NAMALWA (cell line): Measurements from ENCODE around the gene MED13L.
"Not testable (repeated sequence)": the region's sequence is repeated elsewhere in the genome, so short reads cannot be mapped to it uniquely, and the experiment has no call there.

Experiments
- DNase-seq: peaks from one replicate; pipeline ENCODE4 v3.0.0-alpha.2; 2015; ENCODE audit warnings: low spot score

Gene MED13L

GRCh38 chr12:116009805-116010204, 267.7 kb downstream of the MED13L start:
- peak; percentile 5 for DNase-seq

GRCh38 chr12:116006141-116006540, 271.4 kb downstream of the MED13L start:
- DNase-seq, result no peak

DNA sequence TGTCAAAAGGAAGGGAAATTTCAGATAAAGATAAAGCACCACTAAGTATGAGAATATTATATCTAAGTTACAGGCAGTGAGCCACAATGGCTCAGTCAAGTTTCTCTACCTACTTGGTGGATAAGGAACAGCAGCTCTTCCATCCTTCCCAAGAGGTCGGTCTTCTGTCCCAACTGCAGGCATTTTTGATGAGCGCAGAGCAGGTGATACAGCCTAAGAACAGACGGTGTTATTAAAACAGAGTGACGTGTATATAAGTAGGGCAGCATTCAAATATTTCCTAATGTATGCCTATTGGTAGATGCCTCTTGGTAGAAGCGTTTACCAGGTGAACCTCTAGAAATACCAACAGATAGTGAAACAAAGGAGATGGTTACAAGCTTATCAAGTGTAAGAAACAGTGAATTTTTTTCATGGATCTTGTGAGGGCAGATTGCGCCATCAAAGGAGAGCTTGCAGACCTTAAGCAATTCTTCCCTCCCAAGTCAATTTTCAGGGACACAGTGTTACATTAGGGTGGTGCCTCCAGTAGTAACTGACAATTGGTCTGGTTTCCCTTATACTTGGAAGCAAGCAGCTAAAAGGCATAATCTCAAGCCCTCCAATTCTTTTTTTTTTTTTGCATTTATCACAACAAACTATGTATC, 274.5 kb downstream of the MED13L start:
- no peak for DNase-seq

- DNase-seq, result no peak
Measured at GRCh38 chr12:116000252-116000651, 277.2 kb downstream of the MED13L start.

GRCh38 chr12:115999582-115999981, 277.9 kb downstream of the MED13L start:
- DNase-seq, result no peak

- DNase-seq, result no peak
Measured at GRCh38 chr12:115998794-115999478, 278.6 kb downstream of the MED13L start.

- DNase-seq, result peak; percentile 66
Measured at GRCh38 chr12:115998119-115998633, 279.3 kb downstream of the MED13L start.

DNA sequence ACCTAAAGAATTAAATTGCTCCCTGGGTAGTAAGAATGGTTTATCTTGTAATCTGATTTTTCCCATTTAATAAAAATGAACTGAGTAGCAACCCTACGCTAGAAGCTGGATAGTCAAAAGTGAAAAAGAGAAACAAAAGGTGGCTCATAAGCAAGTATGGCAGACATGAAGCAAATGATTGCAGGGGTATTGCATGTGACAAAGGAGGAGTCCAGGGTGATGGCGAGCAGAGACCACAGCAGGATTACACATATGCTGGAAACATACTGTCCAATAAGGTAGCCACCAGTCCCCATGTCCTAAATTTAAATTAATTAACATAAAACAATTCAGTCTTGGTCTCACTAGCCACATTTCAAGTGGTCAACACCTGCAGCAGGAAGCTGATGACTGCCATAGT, 283.8 kb downstream of the MED13L start:
- DNase-seq, result no peak

DNA sequence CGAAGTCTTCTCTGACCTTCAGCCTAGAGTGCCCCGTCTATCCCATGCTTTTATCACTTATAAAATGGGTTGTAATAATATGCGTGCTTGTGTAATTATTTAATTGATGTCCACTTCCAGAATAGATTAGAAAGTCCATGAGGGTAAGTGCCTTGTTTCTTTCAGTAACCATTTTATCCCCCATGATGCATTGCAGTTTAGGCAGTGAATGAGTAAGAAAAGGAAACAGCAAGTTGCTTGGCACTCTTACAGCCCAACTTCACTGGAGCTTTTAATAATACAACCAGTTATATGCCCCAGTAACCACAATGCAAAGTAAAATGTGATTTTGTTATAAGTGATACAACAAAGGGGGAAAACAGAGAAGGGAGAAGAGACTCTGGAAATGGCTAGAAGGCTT, 287.3 kb downstream of the MED13L start:
- DNase-seq, result no peak

DNA sequence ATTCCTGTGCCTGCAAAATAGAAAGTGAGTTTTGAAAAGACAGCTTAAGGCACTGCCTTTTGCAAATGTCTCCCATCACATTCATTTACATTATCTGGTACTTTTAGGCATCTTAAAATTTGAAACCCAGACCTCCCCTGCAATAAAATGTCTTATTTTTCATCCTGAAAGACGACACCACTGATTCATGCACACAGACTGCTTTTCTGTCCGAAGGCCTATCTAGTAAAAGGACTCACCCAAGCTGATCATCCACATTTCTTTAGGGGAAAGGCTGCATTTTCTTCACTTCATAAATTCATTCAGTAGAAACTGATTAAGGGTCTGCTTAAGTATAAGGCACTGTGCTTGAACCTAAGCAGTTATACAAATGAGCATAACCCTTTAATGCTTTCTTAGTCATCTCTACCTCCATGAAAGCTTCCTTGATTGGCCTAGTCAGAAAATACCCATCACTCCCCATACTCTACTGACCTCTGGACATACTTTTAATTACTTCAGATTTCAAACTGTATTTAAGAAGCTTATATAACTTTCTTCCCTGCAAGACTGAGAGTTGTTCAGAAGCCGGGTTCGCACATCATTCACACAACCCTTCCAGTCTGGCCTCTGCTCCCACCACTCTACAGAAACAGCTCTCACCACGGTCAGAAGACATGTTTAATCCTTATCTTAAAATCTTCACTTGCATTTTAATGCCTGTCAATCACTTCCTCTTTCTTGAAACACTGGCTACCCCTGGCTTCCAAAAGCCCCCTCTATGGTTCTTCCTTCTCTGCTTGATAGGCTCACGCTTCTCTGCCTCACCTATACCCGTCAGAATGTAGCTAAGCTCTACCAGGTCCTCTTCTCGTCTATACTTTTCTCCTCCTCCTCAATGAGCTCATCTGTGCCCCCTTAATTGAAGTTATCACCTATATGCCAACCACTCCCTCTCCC, 288.6 kb downstream of the MED13L start:
- no peak for DNase-seq

- DNase-seq, result no peak
Measured at GRCh38 chr12:115988212-115988611, 289.3 kb downstream of the MED13L start.

DNA sequence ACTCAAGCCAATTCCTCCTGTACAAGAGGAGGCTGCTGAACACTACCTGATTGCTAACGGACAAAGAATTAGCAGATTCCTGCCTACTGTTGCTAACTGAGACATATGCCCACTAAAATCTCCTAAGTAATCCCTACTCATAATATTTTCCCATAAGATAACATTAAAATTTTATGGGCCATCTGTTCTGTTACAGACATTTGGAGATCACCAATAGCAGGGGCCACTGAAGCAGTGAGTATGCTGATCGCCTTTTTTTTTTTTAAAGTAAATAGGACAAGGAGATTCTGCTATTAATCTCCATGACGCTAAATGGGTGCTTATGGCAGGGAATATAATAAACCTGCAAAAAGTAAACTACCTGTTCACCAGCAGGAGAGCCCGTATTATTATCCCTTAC, 292.9 kb downstream of the MED13L start:
- DNase-seq, result no peak

DNA sequence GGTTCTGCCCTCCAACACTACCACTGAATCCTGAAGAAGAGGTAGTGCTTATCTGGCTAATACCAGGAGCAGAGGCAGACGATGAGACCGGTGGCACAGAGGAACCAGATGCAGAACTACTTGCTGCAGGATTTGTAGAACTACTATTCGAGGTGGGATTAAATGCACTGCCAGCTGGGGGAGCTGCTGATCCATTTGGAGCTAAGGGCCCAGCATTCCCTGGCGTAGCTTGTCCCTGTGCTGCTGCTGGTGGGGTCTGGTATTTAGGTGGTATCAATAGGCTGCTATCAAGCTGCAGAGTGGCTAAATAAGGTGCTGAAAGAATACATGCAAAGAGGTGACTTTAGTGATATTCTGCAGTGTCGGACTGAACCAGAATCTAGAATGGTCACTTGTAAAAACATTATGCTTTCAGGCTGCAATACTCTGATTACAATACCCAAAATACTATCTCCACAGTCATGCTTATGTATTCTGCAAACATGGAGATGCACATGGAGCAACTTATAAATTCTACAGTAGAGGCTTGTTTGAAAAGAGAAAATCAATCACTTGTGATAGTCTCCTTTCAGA, 294.2 kb downstream of the MED13L start:
- DNase-seq, result peak; percentile 22

DNA sequence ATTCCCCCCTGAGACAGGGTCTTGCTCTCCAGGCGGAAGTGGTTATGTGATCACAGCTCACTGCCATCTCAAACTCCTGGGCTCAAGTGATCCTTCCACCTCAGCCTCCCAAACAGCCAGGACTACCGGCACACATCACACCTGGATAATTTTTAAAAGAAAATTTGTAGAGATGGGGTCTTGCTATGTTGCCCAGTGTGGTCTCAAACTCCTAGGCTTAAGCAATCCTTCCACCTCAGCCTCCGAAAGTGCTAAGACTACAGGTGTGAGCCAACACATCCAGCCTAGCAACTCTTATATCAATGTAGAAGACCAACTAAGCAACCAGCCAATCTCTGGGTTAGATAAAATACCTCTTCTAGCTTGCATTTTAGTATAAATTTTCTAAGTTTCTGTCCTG, 297.2 kb downstream of the MED13L start:
- no peak for DNase-seq

GRCh38 chr12:115979851-115980250, 297.6 kb downstream of the MED13L start:
- no peak for DNase-seq

DNA sequence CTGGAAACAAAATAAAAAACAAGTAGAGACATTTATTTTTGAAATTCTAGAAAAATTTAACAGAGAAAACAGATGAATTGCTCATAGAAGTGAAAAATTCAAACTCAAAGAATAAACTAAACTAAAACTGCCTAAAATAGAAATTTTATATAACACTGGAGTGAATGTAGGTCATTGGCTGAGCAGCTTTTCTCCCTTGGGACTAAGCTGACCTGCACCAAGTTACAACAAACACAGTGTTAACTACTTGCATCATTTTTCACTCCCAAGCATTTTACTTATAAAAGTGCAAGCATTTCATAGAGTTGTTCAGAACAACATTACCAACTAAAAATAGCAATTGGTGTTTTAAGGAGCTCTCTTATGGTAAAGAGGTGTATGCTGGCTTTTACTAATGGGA, 298.1 kb downstream of the MED13L start:
- no peak for DNase-seq

GRCh38 chr12:115976829-115977228, 300.7 kb downstream of the MED13L start:
- DNase-seq, result not testable (repeated sequence)

GRCh38 chr12:115975411-115975810, 302.1 kb downstream of the MED13L start:
- no peak for DNase-seq

DNA sequence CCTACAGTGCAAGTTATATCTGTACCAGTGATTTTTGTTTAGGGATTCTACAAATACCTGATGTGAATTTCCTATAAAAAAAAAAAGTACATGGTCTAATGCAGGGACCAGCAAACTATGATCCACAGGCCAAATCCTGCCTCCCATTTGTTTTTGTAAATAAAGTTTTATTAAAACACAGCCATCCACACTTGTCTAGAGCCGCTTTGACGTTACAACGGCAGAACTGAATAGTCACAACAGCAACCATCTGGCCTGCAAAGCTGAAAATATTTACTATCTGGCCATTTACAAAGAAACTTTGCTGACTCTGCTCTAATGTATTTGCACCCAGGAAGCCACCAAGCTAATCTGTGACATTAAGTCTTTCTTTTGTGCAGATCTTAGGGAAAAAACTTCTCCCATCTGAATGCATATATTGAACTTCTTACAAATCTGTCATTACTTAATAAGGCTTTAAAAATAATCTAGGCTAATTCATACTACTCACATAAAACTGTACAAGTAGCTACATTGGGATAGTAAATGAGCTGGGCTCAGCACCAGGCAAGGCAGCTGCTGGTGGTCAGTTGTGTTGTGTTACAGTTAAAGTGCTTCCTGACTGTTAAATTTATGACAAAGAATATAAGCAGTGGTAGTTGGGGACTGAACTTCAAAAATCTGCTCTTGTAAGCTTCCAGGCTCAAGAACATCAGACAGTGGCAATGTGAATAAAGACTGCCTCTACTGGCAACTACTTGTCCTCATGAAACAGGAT, 303.3 kb downstream of the MED13L start:
- no peak for DNase-seq

DNA sequence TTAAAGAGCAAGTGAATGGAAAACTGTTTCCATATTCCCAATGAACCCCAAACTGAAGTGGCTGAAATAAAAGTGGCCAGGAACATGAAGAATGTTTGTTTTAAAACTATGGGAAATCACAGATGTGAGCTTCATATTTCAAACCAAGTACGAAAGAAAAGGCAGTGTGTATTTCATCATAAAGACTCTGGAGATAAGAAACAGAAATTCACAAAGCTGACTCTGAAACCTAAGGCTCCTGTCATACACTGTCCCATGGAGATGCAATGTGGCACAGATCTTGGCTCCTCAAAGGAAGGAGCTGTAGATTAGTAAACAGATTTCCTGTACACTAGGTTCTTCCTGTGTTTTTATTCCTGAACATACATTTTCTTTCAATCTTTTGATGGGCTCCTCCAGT, 304.4 kb downstream of the MED13L start:
- no peak for DNase-seq

DNA sequence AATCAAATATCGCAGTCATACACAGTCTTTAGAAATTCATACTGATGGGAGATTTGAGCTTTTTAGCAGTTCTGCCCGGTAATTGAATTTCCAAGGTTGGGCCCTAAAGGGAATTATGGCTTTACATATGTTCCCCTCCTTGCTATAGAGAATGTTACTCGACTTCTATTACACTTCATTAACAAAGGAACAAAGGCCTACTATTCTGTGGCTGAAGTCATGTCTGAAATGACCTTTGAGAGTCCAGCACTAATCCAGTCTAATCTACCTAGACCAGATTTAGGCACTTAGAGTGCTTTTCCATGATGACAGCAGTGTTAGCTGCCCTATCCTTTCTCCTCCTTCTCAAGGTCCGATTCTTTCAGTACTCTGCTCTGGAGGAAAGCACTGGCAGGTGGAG, 305.3 kb downstream of the MED13L start:
- no peak for DNase-seq

DNA sequence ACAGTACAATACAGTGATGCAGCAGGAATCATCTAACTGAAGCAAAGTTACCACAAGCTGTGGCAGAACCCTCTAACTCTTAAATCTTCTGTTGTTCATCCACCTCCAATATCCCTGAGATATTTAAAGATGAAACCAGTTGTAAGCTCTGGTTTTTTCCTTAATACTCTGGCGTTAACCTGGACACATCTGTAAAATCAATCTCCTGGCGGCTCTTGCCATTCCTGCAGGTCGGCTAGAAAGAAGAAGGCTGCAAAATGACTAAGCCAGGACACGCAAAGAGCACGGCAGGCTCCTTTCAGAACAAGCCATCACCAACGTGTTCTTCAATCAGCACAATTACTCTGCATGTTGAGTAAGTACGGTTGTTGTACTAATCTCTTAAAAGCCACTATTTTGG, 309.3 kb downstream of the MED13L start:
- no peak for DNase-seq
